ENCODE measurements around the gene AMZ1. TPM values are rescaled to one million over a fixed set of nuclear protein-coding genes. Genes with fewer than 3 reads are reported as not detected.

Gene AMZ1
- total RNA-seq, 1 experiment from 2014 or later, result 0.74 TPM

DNA sequence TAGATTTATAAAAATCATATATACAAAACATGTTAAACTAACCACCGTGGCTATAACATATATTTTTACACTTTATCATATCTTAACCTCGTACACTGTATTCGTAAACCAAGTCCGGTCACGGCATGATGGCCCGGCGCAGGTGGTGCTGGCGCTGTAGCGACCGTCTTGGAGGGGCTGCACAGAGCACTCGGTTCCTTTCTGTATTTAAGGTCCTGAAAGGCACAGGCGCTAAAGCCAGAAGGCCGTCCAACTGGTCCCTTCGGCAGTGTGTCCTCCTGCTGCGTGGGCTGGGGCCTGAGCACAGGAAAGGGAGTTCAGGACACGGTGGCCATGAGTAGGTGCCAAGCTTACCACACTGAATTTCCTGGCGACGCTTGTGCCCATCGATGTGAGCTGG, 33.8 kb downstream of the AMZ1 start:
- no peak overlapping the region for H3K4ac ChIP-seq (ENCODE audit: low read depth, low read length)
- H2BK5ac ChIP-seq (ENCODE audit: insufficient read length, low read length), result no peak overlapping the region
- no peak overlapping the region for H4K8ac ChIP-seq (replicated peaks; ENCODE audit: insufficient read length, low read depth, low read length)
- H4K5ac ChIP-seq (ENCODE audit: insufficient read length, low read depth, low read length), result no peak overlapping the region
- no peak overlapping the region for H2BK120ac ChIP-seq (ENCODE audit: low read depth, low read length, poor library complexity, severe bottlenecking)
- no peak overlapping the region for H4K91ac ChIP-seq (ENCODE audit: insufficient read length, low read depth, low read length)
- H2BK12ac ChIP-seq (ENCODE audit: insufficient read length, low read depth, low read length), result no peak overlapping the region
- no peak overlapping the region for H2AFZ ChIP-seq (ENCODE audit: low read length)
- Mint-ChIP-seq H3K4me3 (no peak overlapping the region), H3K27me3 (ENCODE audit: low read depth) (no peaks in the 10 kb centered on the region), H3K4me1 (peaks cover 2 to 10% of the 10 kb centered on the region in 2 experiments; a peak in 3 of 4 replicates), H3K36me3 (ENCODE audit: insufficient read depth in 1 of 3, low read depth in 3 of 3) (peaks cover 27 to 44% (median 44%) of the 10 kb centered on the region in 3 experiments; a peak in 6 of 7 replicates), H3K9me3 (no peaks in the 10 kb centered on the region), H3K27ac (no peak overlapping the region)
- H4K20me1 ChIP-seq (ENCODE audit: control insufficient read depth, insufficient read depth, insufficient read length), result no peaks in the 10 kb centered on the region
- TF ChIP-seq, protein P1, sequence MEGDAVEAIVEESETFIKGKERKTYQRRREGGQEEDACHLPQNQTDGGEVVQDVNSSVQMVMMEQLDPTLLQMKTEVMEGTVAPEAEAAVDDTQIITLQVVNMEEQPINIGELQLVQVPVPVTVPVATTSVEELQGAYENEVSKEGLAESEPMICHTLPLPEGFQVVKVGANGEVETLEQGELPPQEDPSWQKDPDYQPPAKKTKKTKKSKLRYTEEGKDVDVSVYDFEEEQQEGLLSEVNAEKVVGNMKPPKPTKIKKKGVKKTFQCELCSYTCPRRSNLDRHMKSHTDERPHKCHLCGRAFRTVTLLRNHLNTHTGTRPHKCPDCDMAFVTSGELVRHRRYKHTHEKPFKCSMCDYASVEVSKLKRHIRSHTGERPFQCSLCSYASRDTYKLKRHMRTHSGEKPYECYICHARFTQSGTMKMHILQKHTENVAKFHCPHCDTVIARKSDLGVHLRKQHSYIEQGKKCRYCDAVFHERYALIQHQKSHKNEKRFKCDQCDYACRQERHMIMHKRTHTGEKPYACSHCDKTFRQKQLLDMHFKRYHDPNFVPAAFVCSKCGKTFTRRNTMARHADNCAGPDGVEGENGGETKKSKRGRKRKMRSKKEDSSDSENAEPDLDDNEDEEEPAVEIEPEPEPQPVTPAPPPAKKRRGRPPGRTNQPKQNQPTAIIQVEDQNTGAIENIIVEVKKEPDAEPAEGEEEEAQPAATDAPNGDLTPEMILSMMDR (conservative IDR thresholded peaks at IDR 0.05), result no peak
- H2BK15ac ChIP-seq (ENCODE audit: low read depth, low read length), result no peak overlapping the region
- no peaks in the 10 kb centered on the region for H3K4me1 ChIP-seq (ENCODE audit: insufficient read depth, low read length)
- H3K23me2 ChIP-seq (ENCODE audit: insufficient read length, low read depth, low read length, poor library complexity, severe bottlenecking), result no peaks in the 10 kb centered on the region
- H3K56ac ChIP-seq (ENCODE audit: insufficient read length, low read depth, low read length), result no peak overlapping the region
- H3K9me3 ChIP-seq (ENCODE audit: control insufficient read depth, low read depth, low read length), result no peaks in the 10 kb centered on the region
- DNase-seq, result no peak
- 100% methylated on average over 3 of the region's 19 CpGs for WGBS (ENCODE audit: extremely low coverage, insufficient read length, low lambda C conversion rate)
- no peak overlapping the region for H3K9ac ChIP-seq (ENCODE audit: extremely low read depth, insufficient read length, low read length)
- no peak overlapping the region for H2BK20ac ChIP-seq (ENCODE audit: low read depth, low read length, poor library complexity, severe bottlenecking)
- no peaks in the 10 kb centered on the region for H3K79me1 ChIP-seq (ENCODE audit: insufficient read depth, low read depth, low read length, poor library complexity, severe bottlenecking)
- no peak overlapping the region for H2AK5ac ChIP-seq (ENCODE audit: insufficient read length, low read length)
- no peak overlapping the region for H3K23ac ChIP-seq (ENCODE audit: insufficient read length, low read depth, low read length)
- no peak overlapping the region for H3T11ph ChIP-seq (ENCODE audit: low read length)
- H3K4me2 ChIP-seq (ENCODE audit: insufficient read depth, insufficient read length, low read length), result no peak overlapping the region
- no peak overlapping the region for H3K14ac ChIP-seq (ENCODE audit: insufficient read depth, low read length)
- H3K27ac ChIP-seq (ENCODE audit: insufficient read length, low read depth, low read length), result no peak overlapping the region
- no peak overlapping the region for H3K18ac ChIP-seq (ENCODE audit: insufficient read length, low read depth, low read length)
- H3K27me3 ChIP-seq (ENCODE audit: insufficient read depth, low read length), result no peaks in the 10 kb centered on the region
- H3K79me2 ChIP-seq (ENCODE audit: insufficient read depth, low read length), result no peaks in the 10 kb centered on the region

All from H9 (cell line).